Tibial nerve (tissue), 4 donors: ENCODE measurements around the gene IRS1. TPM values are rescaled to one million over a fixed set of nuclear protein-coding genes. Genes with fewer than 3 reads are reported as not detected.

Experiments used
- DNase-seq, 2 donors: peaks; one replicate each; pipeline ENCODE4 v3.0.0-alpha.2; 2019; ENCODE audit warnings: low spot score in 2 of 2
- H3K27ac ChIP-seq, 4 donors: fragments of 200-600 bp; sonication (generic) in 3 of 4; one replicate each; pipeline ENCODE4 v1.5.1; 2017 to 2019; ENCODE audit warnings: mild to moderate bottlenecking in 1 of 4
- H3K27me3 ChIP-seq, 2 donors: fragments of 200-600 bp; sonication (generic) in 1 of 2; one replicate each; pipeline versions ENCODE4 v1.5.1 to v1.6.0; 2017 to 2019
- H3K36me3 ChIP-seq, 3 donors: fragments of 200-600 bp; sonication (generic); one replicate each; pipeline ENCODE4 v1.5.1; 2018 to 2019
- H3K4me1 ChIP-seq, 4 donors: fragments of 200-600 bp; sonication (generic) in 3 of 4; one replicate each; pipeline ENCODE4 v1.5.1; 2017 to 2019
- H3K4me3 ChIP-seq, 4 donors: fragments of 200-600 bp; sonication (generic) in 3 of 4; one replicate each; pipeline ENCODE4 v1.5.1; 2017 to 2019; ENCODE audit warnings: mild to moderate bottlenecking in 1 of 4, moderate library complexity in 1 of 4
- H3K9me3 ChIP-seq, 4 donors: fragments of 200-600 bp; sonication (generic) in 3 of 4; one replicate each; pipeline ENCODE4 v1.5.1; 2017 to 2019
- EP300 ChIP-seq, 2 donors: sonication (generic); formaldehyde crosslinking; IDR thresholded peaks; one replicate each; pipeline ENCODE4 v1.6.1; 2017; ENCODE audit warnings: antibody characterized with exemption in 2 of 2, mild to moderate bottlenecking in 1 of 2
- POLR2A ChIP-seq, 2 donors: fragments of 450-650 bp; IDR thresholded peaks; one replicate each; pipeline ENCODE4 v1.6.1; 2017; ENCODE audit warnings: antibody characterized with exemption in 2 of 2, mild to moderate bottlenecking in 2 of 2, moderate library complexity in 2 of 2
- WGBS, 2 donors: methylation state at CpG; one replicate each; pipeline ENCODE4 v1.1.5; 2018; 5-methylcytosine and 5-hydroxymethylcytosine counted together
- total RNA-seq, 4 donors: library from RNA; depleted of rRNA; stranded (reverse); fragments of >200 nt; gene quantifications; one replicate each; pipeline ENCODE4 v1.1.0, GENCODE V29; 2016
- TF ChIP-seq, protein P1 (sequence below), 5 experiments: fragments of 200-600 bp in 3 of 5; fragments of 450-650 bp in 2 of 5; sonication (generic) in 3 of 5; IDR thresholded peaks; one replicate each; pipeline ENCODE4 v1.5.1; 2016 to 2019; ENCODE audit warnings: antibody characterized with exemption in 5 of 5, mild to moderate bottlenecking in 3 of 5, moderate library complexity in 2 of 5

The IRS1 gene
- total RNA-seq, 4 donors from 2014 or later, result 9.4 to 11.7 (median 11.2) TPM

DNA sequence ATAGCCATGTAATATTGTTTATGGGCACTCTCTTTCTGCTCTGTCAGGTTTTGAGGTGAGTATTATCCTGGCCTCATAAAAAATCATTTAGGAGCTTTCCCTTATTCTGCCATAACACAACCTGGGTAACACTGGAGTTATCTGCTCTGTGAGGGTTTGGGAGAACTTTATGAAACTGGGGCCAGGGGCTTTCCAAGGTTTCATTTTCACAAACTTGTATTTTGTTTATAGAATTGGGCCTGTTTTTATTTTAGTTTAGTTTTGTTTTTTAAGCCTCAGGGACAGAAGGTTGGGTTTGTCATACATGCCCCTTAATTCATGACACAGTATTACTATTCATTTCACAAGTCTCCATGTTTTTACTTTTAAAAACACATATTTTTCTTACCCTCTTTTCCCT, 83.5 kb downstream of the IRS1 start:
- no peaks in the 10 kb centered on the region for H3K36me3 ChIP-seq

DNA sequence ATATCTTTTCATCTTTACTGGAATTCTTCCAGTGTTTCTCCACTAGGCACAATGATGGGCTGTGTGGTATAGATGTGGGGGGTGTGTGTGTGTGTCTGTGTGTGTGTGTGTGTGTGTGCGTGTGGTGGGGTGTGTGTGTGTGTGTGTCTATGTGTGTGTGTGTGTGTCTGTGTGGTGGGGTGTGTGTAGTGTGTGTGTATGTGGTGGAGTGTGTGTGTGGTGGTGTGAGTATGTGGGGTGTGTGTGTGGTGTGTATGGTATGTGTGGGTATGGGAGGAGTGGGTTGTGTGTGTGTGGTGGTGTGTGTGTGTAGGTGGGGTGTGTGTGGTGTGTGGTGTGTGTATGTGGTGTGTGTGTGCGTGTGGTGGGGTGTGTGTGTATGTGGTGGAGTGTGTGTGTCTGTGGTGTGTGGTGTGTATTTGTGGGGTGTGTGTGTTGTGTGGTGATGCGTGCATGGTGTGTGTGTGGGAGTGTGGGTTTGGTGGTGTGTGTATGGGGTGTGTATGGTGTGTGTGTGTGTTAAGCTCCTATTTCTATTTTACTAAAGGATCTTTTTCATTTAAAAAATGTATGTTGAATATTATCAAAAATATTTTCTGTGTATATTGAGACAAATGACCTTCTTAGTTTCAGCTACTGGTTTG, 84.2 kb downstream of the IRS1 start:
- H3K27ac ChIP-seq, result no peak overlapping the region
- WGBS, 2 donors, result 85 to 89% methylated on average over 3 of the region's 3 CpGs
- H3K27me3 ChIP-seq, result no peaks in the 10 kb centered on the region
- no peaks in the 10 kb centered on the region for H3K4me1 ChIP-seq
- TF ChIP-seq EP300 (IDR thresholded peaks at IDR 0.05) (no peak), POLR2A (IDR thresholded peaks at IDR 0.05) (no peak)
- TF ChIP-seq, protein P1, sequence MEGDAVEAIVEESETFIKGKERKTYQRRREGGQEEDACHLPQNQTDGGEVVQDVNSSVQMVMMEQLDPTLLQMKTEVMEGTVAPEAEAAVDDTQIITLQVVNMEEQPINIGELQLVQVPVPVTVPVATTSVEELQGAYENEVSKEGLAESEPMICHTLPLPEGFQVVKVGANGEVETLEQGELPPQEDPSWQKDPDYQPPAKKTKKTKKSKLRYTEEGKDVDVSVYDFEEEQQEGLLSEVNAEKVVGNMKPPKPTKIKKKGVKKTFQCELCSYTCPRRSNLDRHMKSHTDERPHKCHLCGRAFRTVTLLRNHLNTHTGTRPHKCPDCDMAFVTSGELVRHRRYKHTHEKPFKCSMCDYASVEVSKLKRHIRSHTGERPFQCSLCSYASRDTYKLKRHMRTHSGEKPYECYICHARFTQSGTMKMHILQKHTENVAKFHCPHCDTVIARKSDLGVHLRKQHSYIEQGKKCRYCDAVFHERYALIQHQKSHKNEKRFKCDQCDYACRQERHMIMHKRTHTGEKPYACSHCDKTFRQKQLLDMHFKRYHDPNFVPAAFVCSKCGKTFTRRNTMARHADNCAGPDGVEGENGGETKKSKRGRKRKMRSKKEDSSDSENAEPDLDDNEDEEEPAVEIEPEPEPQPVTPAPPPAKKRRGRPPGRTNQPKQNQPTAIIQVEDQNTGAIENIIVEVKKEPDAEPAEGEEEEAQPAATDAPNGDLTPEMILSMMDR (IDR thresholded peaks at IDR 0.05), result no peak
- H3K36me3 ChIP-seq, result no peaks in the 10 kb centered on the region
- no peaks in the 10 kb centered on the region for H3K9me3 ChIP-seq
- no peak overlapping the region for H3K4me3 ChIP-seq
- DNase-seq, result no peak

More for the DNA sequence above, 83.5 kb downstream of the IRS1 start:
- no peaks in the 10 kb centered on the region for H3K9me3 ChIP-seq
- H3K27ac ChIP-seq, result no peak overlapping the region
- H3K4me3 ChIP-seq, result no peak overlapping the region
- peaks cover 0 to 4% (median 0%) of the 10 kb centered on the region in 4 donors for H3K4me1 ChIP-seq
- no peak for DNase-seq
- H3K27me3 ChIP-seq, result no peaks in the 10 kb centered on the region
- TF ChIP-seq POLR2A (IDR thresholded peaks at IDR 0.05) (no peak), EP300 (IDR thresholded peaks at IDR 0.05) (no peak)
- TF ChIP-seq, protein P1 (IDR thresholded peaks at IDR 0.05), result no peak

DNA sequence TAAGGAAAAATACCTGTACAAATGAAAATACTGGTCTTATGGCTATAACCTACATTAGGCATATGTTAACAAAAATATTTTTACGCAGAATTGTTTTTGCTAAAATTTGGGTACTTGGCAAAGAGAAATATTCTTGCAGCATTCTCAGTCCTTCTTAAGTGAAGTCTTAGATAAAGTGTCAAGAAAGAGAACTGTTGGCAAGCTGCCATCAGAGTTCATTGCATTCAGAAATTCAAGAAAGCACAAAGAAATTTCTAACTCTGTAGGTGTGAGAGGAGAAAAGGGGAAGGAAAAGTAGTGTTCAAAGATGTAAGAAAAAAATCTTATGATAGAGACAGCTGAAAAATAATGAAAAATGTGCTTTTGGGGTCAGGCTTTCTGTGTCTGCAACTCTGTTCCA, 86.7 kb downstream of the IRS1 start:
- Histone ChIP-seq H3K27ac (no peak overlapping the region), H3K27me3 (no peaks in the 10 kb centered on the region), H3K9me3 (no peaks in the 10 kb centered on the region), H3K4me1 (no peaks in the 10 kb centered on the region), H3K36me3 (no peaks in the 10 kb centered on the region), H3K4me3 (no peak overlapping the region)
- TF ChIP-seq EP300 (IDR thresholded peaks at IDR 0.05), result no peak
- TF ChIP-seq POLR2A (IDR thresholded peaks at IDR 0.05), result no peak
- TF ChIP-seq, protein P1 (IDR thresholded peaks at IDR 0.05), result no peak
- DNase-seq, result no peak
- WGBS, 2 donors, result 85 to 86% methylated on average over 1 of the region's 1 CpG

DNA sequence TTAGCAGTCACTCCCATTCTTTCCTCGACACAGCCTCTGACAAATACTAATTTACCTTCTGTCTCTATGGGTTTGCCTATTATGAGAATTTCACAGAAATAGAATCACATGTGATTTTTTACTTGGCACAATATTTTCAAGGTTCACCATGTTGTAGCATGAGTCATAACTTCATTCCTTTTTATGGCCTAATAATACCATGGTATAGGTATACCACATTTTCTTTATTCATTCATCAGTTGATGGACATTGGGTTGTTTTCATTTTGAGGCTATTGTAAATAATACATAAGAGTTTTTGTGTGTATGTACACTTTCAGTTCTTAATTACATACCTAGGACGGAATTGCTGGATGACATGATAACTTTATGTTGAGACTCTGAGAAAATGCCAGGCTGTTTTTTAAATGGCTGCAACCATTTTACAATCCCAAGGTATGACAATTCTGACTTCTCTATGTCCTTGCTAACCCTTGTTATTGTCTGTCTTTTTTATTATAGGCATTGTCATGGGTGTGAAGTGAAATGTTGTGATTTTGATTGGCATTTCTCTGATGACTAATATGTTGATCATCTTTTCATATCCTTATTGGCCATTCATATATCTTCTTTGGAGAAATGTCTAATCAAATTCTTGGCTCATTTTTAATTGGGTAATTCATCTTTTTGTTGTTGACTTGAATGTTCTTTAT, 87.9 kb downstream of the IRS1 start:
- H3K27ac ChIP-seq, result no peak overlapping the region
- TF ChIP-seq EP300 (IDR thresholded peaks at IDR 0.05), result no peak
- TF ChIP-seq, protein P1 (IDR thresholded peaks at IDR 0.05), result no peak
- no peak for DNase-seq
- H3K4me3 ChIP-seq, result no peak overlapping the region
- 89 to 94% methylated on average over 2 of the region's 2 CpGs for WGBS, 2 donors
- no peaks in the 10 kb centered on the region for H3K27me3 ChIP-seq
- H3K9me3 ChIP-seq, result no peaks in the 10 kb centered on the region
- no peaks in the 10 kb centered on the region for H3K4me1 ChIP-seq
- no peaks in the 10 kb centered on the region for H3K36me3 ChIP-seq

DNA sequence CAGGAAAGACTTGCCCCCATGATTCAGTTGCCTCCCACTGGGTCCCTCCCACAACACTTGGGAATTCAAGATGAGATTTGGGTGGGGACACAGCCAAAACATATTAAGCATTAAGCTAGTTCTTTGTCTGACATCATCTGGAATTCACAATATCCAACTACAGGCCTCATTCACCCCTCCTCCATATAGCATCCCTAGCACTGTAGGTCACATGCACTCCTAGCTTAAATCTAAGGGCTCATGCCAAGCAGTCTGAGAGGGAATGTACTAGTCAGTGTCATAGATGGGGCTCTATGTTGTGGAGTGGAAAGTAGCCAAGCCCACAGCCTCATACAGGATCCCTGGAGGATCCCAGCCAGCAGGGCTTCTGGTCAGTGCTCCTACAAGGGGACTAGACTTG, 92.1 kb downstream of the IRS1 start:
- Histone ChIP-seq H3K9me3 (no peaks in the 10 kb centered on the region), H3K27ac (no peak overlapping the region), H3K4me3 (no peak overlapping the region), H3K4me1 (no peaks in the 10 kb centered on the region), H3K27me3 (no peaks in the 10 kb centered on the region), H3K36me3 (no peaks in the 10 kb centered on the region)
- TF ChIP-seq EP300 (IDR thresholded peaks at IDR 0.05), result no peak
- no peak for TF ChIP-seq POLR2A (IDR thresholded peaks at IDR 0.05)
- TF ChIP-seq, protein P1 (IDR thresholded peaks at IDR 0.05), result no peak
- no peak for DNase-seq
